Activated T-helper 1 cell treated with anti-CD3 and anti-CD28 coated beads, Interleukin-2, amount 50 U/mL, for 16 hours (primary cell): Measurements from ENCODE around the gene ADARB2.
"Not testable (repeated sequence)": the region's sequence is repeated elsewhere in the genome, so short reads cannot be mapped to it uniquely, and the experiment has no call there.

Experiments
- DNase-seq, 2 donors: peaks; one replicate each; pipeline ENCODE4 v3.0.0-alpha.2; 2020; ENCODE audit warnings: low read depth in 1 of 2, low spot score in 1 of 2

Gene ADARB2

DNA sequence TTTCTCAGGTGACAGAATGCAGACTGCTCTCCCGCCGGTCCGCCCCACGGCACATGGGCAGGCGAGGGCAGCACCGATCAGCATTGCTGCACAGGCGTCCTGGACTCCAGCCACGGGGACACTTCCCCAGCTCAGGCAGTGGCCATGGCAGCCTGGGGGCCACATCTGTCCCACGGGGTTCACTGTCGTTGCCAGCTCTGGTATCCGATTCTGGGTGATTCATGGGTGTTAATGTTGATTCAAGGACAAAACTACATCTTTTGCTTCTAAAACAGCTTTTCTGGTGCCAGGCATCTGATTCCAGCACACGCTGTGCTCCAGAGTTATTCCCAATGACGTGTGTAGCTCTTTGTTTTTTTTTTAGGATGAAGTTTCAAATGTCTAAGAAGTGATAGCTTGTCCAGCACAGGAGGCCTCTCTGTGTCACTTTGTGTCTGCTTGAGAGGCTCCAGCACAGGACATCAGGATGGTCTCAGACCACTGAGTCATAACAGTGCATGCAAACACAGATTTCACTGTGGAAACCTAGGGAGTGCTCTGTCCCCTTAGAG, 463.1 kb downstream of the ADARB2 start:
- DNase-seq: no peak

DNA sequence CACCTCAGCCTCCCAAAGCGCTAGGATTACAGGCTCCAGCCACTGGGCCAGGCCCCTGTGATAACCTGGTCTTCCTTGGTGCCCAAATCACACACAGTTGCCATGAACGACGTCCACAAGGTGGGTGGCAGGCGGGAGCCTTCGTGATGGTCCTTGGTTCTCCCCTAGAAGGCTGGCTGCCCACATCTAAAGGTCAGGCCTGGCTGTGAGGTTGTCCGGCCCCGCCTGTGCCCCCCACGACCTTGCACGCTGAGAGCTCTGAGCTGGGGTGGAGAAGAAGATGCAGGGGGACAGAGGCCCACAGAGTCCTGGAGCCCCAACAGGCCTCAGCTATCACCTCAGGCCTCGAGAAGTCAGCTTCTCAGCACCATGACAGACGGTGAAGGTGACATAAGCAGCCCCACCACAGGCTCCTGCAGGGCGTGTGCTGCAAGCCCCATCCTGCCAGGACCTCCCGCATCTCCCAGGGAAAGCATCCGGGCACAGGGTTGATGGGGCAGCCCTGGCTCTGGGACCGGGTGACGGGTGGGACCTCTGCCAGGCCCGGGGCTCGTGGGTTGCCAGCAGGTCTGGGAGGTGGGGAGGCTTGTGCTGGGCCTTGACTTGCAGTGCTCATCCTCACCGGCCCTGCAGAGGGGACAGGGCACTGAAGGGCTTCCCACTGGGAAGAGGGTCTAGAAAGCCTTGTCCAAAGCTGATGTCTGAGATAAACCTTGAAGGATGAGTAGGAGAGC, 463.8 kb downstream of the ADARB2 start:
- no peak for DNase-seq

DNA sequence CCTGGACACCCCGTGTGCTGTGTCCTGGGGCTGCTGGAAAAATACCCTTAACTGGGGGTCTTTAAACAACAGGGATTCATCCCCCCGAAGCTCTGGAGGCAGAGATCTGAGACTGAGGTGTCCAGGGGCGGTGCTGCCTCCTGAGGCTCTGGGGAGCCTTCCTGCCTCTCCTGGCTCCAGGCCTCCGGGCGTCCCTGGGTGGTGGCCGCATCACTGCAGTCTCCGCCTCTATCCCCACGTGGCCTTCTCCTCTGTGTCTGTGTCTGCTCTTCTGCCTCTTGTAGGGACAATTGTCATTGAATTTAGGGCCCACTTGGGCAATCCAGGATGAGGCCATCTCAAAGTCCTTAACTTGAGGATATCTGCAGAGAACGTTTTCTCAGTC, 464.6 kb downstream of the ADARB2 start:
- DNase-seq: no peak

DNA sequence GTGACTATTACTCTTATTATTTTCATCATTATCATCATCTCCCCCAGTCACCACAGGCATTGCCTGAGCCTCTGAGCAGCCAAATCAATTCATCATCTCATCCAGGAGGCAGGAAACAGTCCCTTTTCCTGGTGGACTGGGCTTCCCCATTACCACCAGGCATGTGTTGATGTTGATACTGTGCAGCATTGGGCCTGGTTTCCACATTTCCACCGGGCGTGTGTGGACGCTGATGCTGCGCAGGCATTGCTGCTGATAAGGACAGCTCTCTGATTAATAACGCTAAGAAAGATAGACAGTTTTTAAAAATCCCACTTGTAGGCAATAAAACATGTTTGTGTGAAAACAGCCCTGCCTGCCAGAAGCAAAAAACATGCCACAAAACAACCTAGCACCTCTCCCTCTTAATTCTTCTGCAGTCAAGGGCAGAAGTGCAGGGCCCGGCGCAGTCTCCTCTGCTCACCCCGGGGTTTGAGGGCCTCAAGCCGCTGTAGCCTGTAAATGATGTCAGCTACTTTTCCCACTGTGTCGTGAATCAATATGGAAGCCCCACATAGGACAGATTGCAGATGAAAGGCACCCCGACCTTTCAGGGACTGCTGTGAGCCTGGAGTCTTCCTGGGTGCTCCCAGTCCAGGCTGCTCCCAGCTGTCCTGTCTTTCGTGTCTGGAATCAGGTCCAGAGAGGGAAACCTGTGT, 465.1 kb downstream of the ADARB2 start:
- no peak for DNase-seq

DNA sequence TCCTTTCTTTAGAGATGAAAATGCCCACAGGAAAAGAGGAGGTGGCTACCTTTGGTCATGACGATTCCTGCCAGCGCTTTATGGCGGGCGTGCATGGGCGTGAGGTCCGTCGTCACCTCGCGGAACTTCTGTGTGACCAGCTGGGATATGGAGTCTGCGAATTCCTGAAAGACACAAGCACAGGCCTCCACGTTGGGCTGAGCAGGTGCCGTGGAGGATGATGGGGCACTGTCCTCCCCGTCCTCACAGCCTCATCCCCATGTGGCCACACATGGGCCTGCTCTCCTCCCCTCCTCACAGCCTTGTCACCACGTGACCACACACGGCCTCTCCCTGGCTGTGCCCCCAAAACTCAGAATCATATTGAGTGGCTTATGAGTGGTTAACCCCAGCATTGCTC, 466.4 kb downstream of the ADARB2 start:
- DNase-seq: no peak

DNA sequence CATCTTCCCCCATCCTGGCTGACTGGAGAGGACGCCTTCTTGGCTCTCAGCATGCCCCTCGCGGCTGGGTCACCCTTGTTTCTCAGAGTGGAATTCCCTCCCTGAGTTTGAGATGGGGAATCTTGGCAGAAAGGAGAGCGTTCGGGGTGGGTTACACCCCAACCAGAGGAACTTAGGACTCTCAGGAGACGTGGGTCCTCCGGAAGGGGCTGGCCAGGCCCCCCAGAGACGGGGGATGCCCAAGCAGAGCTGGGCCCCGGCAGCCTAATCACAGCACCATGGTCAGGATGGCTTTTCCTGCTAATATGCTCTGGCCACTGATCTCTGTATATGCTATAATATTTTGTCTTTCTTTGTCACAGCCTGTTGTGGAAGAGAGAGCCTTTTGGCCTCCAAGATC, 466.8 kb downstream of the ADARB2 start:
- DNase-seq: no peak

DNA sequence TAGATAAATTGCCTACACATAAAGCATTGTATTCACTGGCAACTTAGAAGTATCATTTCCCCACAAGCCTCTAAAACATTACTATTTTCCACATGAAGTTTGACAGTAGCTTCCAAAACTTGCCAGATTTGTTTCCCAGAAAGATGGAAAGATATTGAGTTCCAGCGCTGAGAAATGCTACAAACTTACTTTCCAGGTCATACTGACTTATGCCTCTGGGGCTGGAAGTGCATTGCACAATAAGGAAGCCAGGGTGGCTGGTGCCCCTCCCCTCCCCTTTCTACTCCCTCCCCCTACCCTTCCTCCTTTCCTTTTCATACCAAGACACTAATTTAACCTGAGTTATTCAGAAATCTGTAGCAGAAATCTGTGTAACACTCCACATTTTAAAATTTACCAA, 468.5 kb downstream of the ADARB2 start:
- no peak for DNase-seq

DNA sequence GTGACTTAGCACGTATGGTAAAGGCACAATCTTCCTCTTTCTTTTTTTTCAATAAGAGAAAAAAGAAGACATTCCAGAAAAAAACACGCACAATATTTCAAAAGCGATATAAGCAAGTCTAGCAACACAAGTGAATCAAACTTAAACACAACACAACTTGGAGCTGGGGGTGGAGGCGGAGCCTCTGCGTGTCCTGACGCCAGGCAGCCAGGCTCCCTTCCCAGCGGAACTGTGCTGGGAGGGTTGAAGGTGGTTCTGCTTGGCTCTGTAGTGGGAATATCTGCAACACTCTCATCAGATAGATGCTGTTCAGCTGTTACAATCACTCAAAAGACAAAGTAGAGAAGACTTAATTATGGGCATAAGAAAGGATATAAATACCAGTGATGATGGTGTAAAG, 469.8 kb downstream of the ADARB2 start:
- DNase-seq: no peak

DNA sequence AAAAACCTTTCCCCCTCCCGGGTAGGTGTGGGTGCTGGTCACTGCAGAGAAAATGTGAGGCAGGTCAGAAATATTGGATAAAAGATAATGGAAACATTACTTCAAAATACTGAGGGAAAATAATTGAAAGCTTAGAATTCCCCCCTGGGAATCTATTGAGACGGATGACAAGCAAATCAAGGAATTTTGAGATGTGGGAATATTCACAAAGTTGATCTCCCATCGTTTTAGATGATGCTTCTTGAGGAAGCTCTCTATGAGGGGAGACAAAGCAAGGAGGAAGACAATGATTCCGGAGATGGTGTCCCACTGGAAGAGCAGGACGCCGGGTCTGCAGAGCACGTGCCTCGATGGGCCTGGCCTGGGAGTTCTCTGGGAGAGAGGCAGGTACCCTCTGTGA, 470.2 kb downstream of the ADARB2 start:
- no peak for DNase-seq

DNA sequence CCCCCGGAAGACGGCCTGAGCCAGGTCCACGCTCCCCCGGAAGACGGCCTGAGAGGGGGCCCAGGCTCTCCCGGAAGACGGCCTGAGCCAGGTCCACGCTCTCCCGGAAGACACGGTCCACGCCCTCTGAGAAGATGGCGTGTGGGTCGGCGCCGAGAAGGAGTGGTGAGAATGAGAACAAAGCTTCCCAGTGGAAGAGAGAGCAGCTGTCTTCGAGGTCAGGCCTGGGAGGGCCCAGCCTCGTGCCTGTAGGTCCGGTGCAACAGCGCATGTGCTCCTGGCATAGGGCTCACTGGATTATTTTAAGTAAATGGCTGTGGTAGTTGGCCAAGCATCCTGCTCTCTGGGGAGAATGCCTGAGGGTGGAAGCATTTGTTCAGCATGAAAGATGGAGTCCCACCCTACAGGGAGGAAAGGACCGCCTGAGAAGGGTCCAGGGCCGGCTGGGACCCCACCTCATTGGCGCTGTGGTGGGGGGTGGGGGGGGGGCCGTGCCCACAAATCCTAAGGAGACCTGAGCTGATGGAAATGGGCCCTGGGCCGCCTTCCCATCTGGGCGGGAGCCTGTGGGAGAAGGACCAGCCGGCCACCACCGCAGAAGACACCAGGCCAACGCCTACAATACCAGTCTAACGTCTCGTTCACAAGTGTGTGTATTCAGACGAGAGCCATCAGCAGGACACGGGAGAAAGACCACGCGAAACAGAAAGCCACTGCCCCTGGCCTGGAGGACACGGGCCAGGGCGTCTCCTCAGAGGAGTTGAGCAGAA, 471.1 kb downstream of the ADARB2 start:
- DNase-seq: no peak

DNA sequence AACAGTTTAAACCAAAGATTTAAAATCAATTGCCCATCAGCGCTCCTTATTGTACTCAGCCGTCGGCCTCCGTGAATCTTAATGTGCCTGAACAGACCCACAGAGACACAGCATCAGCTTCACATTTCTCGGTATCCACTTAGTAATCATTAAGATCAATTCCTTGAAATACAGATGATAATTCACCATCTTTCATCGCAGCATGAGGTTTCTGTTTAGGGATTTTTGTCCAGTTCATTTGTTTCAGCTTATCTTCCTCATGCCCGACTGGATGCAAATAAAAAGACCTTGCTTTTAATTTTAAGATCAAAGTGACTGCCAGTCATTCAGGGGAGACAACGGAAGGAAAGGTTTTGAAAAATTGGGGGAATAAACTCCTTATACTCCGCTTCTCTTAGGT, 473.3 kb downstream of the ADARB2 start:
- DNase-seq: no peak

DNA sequence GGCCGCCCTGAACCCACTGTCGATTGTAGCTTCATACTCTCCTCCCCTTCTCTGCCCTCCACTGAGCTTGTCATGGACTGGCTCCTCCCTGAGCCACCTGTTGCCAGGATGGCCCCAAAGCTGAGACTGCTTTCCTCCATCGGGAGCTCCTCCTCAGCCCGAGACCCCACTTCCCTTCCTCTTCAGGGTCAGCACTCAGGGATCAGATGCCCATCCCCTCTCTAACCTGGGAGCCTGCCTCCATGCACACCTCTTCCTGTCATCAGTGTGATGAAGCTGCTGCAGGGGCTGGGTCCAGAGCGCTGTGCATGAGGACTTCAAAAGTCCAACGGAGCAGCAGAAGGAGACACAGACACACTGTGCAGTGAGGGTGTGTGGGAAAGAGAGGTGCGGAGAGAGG, 480.1 kb downstream of the ADARB2 start:
- DNase-seq: no peak

DNA sequence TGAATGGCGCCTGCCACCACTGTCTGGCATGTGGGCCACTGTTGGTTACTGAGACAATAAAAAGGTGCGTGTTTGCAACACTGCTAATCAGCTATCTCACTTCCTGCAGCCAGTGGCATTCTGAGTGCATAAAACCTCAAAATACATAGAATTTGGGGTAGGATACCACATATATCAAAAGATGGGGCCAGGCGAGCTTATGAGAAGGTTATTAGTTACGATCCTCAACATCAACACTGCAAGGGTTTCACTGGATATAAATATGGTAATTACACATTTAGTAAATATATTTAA, 480.9 kb downstream of the ADARB2 start:
- no peak for DNase-seq

DNA sequence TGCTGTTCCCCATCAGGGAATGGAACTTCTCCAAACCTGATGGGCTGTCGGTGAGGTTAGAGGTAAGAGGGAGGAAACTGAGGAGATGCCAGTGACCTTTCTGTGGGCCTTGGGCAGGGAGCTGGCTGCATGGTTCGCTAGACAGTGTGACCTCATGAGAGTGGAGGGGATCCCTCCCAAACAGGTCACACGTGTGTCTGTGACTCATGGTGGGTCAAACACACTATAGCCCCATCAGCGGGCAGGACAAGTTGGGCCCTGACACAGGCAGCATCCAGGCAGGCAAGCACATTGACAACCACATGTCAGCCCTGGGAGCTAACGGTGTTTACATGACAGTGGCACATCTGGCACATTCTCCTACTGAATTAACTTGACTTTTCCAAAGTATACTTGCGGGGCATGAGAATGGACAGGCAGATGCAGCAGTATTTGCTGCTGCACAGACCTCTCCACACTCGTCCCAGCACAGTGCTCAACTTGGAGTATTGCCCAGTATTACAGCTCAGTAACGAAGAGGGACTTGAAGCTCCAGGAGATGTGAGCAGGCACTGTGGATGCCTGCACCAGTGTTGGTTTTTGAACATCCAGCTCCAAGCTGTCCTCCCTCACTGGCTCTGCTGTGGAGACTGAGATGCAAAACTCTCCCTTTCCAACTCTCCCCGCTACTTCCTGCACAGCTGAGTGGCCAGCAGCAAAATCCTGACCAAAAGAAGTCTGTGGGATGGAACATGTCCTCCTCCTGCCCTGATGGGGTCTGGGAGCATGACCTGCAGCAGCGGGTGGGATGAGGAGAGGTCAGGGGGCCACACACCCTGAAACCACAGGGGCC, 481.5 kb downstream of the ADARB2 start:
- DNase-seq: no peak

DNA sequence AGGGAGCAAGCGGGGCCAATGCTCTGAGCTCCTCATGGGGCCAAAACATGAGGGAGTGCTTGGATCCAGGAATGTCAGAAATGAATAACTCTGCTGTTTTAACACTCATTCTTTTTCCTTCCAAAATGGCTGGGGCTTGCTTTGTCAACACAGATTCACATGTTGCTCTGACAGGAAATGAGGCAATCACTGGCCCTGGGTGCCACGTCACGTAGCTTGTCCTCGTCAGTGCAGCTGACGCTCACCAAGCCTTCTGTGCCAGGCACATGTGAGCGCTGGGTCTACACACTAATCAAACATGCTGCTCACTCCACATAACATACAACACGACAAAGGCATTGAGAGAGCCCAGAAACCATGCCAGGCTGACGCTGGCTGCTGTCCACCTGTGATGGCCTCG, 482.2 kb downstream of the ADARB2 start:
- DNase-seq: no peak

DNA sequence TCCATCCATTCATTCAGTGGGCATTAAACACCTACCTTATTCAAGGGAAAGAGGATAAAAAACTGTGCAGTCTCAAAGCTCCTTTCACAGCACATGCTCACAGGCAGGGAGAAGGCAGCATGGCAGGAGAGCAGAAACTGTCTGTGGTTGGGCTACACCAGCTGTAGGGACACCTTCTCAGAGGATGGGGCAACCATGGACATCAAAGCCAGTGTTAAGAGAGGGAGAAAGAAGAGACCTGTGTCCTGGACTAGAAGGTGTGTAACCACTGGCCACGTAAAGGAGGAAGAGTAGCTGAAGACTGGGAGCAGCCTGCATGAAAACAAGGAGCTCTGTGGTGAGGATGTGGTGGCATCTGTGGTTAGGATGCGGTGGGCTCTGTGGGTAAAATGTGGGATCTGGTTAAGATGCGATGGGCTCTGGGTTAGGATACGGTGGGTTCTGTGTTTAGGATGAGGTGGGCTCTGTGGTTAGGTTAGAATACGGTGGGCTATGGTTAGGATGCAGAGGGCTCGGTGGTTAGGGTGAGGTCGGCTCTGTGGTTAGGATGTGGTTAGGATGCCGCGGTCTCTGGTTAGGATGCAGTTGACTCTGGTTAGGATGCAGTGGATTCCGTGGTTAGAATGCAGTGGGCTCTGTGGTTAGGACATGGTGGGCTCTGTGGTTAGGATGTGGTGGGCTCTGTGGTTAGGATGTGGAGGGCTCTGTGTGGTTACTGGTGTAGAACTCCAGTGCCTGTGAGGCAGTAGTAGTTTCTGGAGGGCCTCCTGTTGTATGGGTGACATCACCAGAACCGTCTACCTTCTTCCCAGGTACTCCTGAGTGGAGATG, 483.6 kb downstream of the ADARB2 start:
- DNase-seq: no peak

DNA sequence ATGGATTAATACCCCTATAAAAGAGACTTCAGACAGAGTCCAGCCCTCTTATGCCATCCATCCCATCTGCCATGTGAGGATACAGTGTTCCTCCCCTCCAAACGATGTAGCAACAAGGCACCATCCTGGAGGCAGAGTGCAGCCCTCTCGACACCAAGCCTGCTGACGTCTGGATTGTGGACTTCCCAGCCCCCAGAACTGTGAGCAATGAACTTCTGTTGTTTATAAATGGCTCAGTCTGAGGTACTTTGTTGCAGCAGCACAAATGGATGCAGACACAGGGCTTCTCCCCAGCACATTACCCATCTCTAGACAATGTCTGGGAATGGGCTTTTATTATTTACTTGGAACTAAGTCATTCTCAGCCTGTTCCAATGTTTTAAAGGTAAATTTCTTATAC, 485.6 kb downstream of the ADARB2 start:
- DNase-seq: no peak

DNA sequence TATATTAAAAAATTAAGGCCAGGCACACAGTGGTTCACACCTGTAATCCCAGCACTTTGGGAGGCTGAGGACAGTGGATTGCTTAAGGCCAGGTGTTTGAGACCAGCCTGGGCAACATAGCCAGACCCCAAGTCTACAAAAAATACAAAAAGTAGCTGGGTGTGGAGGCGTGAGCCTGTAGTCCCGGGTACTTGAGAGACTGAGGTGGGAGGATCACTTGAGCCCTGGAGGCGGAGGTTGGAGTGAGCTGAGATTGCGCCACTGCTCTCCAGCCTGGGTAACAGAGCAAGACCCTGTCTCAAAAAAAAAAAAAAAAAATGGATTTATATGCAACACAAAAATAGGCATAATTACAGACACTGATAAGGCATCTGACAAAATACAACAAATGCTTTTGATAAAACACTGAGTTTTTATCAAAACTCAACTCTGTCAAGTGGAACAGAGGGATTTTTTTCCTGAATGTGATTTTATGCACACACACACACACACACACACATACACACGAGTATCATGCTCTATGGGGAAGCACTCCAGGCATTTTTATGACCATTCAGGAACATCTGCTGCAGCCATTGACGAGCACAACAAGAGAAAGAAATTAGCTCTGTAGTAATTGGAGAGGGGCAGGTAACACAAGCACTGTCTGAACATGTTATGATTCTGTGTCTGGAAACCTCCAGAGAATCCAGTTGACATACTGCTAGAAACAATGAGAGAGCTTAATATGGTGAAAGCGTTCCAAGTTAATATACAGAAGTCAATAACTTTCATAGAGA, 488.0 kb downstream of the ADARB2 start:
- no peak for DNase-seq

DNA sequence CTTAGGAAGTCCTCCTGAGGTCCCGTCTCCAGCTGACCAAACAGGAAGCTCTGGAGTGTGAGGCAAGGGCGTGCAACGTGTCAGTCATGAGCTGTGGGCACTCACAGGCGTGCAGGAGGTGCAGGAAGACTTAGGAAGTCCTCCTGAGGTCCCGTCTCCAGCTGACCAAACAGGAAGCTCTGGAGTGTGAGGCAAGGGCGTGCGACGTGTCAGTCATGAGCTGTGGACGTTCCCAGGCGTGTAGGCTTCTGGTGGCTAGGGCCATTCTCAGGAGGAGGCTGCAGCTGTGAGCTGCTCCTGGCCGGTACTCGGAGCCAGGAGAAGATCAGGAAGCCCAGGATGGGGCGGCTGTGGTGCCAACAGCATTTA, 489.1 kb downstream of the ADARB2 start:
- DNase-seq: not testable (repeated sequence)
